ENCODE data around the gene ADGRB2. TPM values are rescaled to one million over a fixed set of nuclear protein-coding genes. Genes with fewer than 3 reads are reported as not detected.
A peak's percentile ranks its signal among the peaks of the same experiment; 100 is the strongest.

Gene ADGRB2
- total and polyA plus RNA-seq, 2 of the 4 experiments (the other 2 are of a cell fraction): 2.2 to 11.9 TPM

- Histone ChIP-seq H3K9me3 (ENCODE audit: control insufficient read depth, insufficient read depth, low read length) (no peaks in the 10 kb centered on the region), H2BK15ac (ENCODE audit: low read depth, low read length) (no peak overlapping the region), H4K5ac (ENCODE audit: low read depth, low read length) (no peak overlapping the region), H4K91ac (ENCODE audit: insufficient read depth, low read depth, low read length) (no peak overlapping the region), H3K27me3 (ENCODE audit: control insufficient read depth, insufficient read depth, low read length) (no peaks in the 10 kb centered on the region), H2AK9ac (replicated peaks; ENCODE audit: low read depth, low read length, poor library complexity) (no peak overlapping the region), H3K4me1 (ENCODE audit: control insufficient read depth, insufficient read depth, low read length) (peaks cover 30% of the 10 kb centered on the region), H2BK120ac (ENCODE audit: low read depth, low read length) (no peak overlapping the region), H3K79me1 (ENCODE audit: low read depth in 1 of 2, low read length in 2 of 2) (peaks cover 7 to 62% of the 10 kb centered on the region in 2 experiments), H2AFZ (replicated peaks; ENCODE audit: low read length, poor library complexity) (no peak overlapping the region), H3K4ac (ENCODE audit: low read depth, low read length) (no peak overlapping the region; the same call in 1 of the 2 replicates), H3K9me1 (ENCODE audit: insufficient read depth, low read length) (peaks cover 29% of the 10 kb centered on the region), H2BK5ac (ENCODE audit: low read depth, low read length, poor library complexity, severe bottlenecking) (no peak overlapping the region), H2BK20ac (ENCODE audit: low read depth, low read length) (no peak overlapping the region), H3K9ac (ENCODE audit: low read depth, low read length) (no peak overlapping the region), H3K36me3 (ENCODE audit: control insufficient read depth, insufficient read depth, low read length) (peaks cover 67% of the 10 kb centered on the region), H4K20me1 (ENCODE audit: insufficient read depth, low read length) (no peaks in the 10 kb centered on the region), H3K4me2 (ENCODE audit: low read depth, low read length) (no peak overlapping the region), H3K27ac (ENCODE audit: insufficient read depth, low read length) (no peak overlapping the region), H3K18ac (ENCODE audit: low read depth, low read length) (no peak overlapping the region), H2AK5ac (ENCODE audit: low read depth, low read length) (peak overlapping the region; percentile 13; the same call in 1 of the 2 replicates), H3K14ac (replicated peaks; ENCODE audit: low read depth, low read length) (no peak overlapping the region), H3K56ac (ENCODE audit: extremely low read depth, insufficient read depth, low read length) (no peak overlapping the region), H3K4me3 (ENCODE audit: insufficient read depth, low read depth, low read length) (no peak overlapping the region), H4K8ac (ENCODE audit: low read depth in 2 of 2, low read length in 2 of 2) (no peak overlapping the region), H3K23ac (ENCODE audit: low read depth, low read length) (no peak overlapping the region)
- ChIA-PET POLR2A (ENCODE audit: unreplicated experiment) (no interaction called here), CTCF (no interaction called here)
- dilution Hi-C loops (cut with HindIII; ENCODE audit: low sequenced_read_pairs, unreplicated experiment): no loop called here
- intact Hi-C loops (cut with micrococcal nuclease): no loop called here
- in situ Hi-C loops (cut with MboI; ENCODE audit: low sequenced_read_pairs): no loop called here
- ATAC-seq (ENCODE audit: low read depth) (no peak), DNase-seq (no peak)
- 85% methylated on average over 12 of the region's 12 CpGs; no CpG with 5 or more reads in 1 of the 2 experiments for WGBS, 2 experiments (ENCODE audit: extremely low coverage in 2 of 2, insufficient read length in 1 of 2)
- BruUV-seq (replicated peaks): no TSS peak
- TF ChIP-seq RFX5 (IDR thresholded peaks at IDR 0.05; ENCODE audit: low read depth, low read length): no peak
- TF ChIP-seq MXI1 (IDR thresholded peaks at IDR 0.05; ENCODE audit: borderline replicate concordance, low read depth, low read length): no peak
- no peak for TF ChIP-seq MAFK (IDR thresholded peaks at IDR 0.05; ENCODE audit: low read depth, low read length)
- TF ChIP-seq MAZ (IDR thresholded peaks at IDR 0.05; ENCODE audit: borderline replicate concordance, low read depth, low read length): no peak
- TF ChIP-seq, protein P1, sequence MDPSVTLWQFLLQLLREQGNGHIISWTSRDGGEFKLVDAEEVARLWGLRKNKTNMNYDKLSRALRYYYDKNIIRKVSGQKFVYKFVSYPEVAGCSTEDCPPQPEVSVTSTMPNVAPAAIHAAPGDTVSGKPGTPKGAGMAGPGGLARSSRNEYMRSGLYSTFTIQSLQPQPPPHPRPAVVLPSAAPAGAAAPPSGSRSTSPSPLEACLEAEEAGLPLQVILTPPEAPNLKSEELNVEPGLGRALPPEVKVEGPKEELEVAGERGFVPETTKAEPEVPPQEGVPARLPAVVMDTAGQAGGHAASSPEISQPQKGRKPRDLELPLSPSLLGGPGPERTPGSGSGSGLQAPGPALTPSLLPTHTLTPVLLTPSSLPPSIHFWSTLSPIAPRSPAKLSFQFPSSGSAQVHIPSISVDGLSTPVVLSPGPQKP (IDR thresholded peaks at IDR 0.05; ENCODE audit: borderline replicate concordance, low read depth, low read length): no peak
- TF ChIP-seq CEBPB (IDR thresholded peaks at IDR 0.05; ENCODE audit: low read depth, low read length): no peak
- no peak for TF ChIP-seq POLR2A (IDR thresholded peaks at IDR 0.05; ENCODE audit: low read depth, low read length)
- TF ChIP-seq RCOR1 (IDR thresholded peaks at IDR 0.05; ENCODE audit: insufficient replicate concordance, low read length): no peak
- TF ChIP-seq, protein P2, sequence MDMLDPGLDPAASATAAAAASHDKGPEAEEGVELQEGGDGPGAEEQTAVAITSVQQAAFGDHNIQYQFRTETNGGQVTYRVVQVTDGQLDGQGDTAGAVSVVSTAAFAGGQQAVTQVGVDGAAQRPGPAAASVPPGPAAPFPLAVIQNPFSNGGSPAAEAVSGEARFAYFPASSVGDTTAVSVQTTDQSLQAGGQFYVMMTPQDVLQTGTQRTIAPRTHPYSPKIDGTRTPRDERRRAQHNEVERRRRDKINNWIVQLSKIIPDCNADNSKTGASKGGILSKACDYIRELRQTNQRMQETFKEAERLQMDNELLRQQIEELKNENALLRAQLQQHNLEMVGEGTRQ (IDR thresholded peaks at IDR 0.05; ENCODE audit: low read depth, low read length): no peak
- no peak for TF ChIP-seq CTCF (conservative IDR thresholded peaks at IDR 0.05; ENCODE audit: low read depth, low read length)
- TF ChIP-seq NFE2L2 (IDR thresholded peaks at IDR 0.05; ENCODE audit: low read depth, low read length): no peak
- TF ChIP-seq SMC3 (IDR thresholded peaks at IDR 0.05; ENCODE audit: low read depth, low read length): no peak
- TF ChIP-seq CHD1 (IDR thresholded peaks at IDR 0.05; ENCODE audit: low read depth, low read length): no peak
- no peak for TF ChIP-seq RAD21 (IDR thresholded peaks at IDR 0.05; ENCODE audit: low read length)
- TF ChIP-seq FOS (IDR thresholded peaks at IDR 0.05; ENCODE audit: low read depth, low read length): no peak
- no peak for TF ChIP-seq BHLHE40 (IDR thresholded peaks at IDR 0.05; ENCODE audit: low read depth, low read length)
Observed at GRCh38 chr1:31697369-31697984, 66.7 kb downstream of the ADGRB2 start.

Data from IMR-90 (cell line).